ENCODE results near the gene GORASP1.

The GORASP1 gene

GRCh38 chr3:39125841-39126500, 18.5 kb upstream of the GORASP1 start:
- no peak for DNase-seq (ENCODE audit: low read depth)

GRCh38 chr3:39124876-39125840, 17.7 kb upstream of the GORASP1 start:
- DNase-seq (ENCODE audit: low read depth), result peak; percentile 53

- DNase-seq (ENCODE audit: low read depth), result no peak
Observed at GRCh38 chr3:39122813-39123212, 15.4 kb upstream of the GORASP1 start.

GRCh38 chr3:39121621-39122020, 14.2 kb upstream of the GORASP1 start:
- DNase-seq (ENCODE audit: low read depth), result no peak

- no peak for DNase-seq (ENCODE audit: low read depth)
Observed at GRCh38 chr3:39118931-39119660, 11.7 kb upstream of the GORASP1 start.

- no peak for DNase-seq (ENCODE audit: low read depth)
Observed at GRCh38 chr3:39118079-39118478, 10.7 kb upstream of the GORASP1 start.

GRCh38 chr3:39115870-39116269, 8.4 kb upstream of the GORASP1 start:
- DNase-seq (ENCODE audit: low read depth), result no peak

GRCh38 chr3:39114456-39114855, 7.0 kb upstream of the GORASP1 start:
- no peak for DNase-seq (ENCODE audit: low read depth)

- no peak for DNase-seq (ENCODE audit: low read depth)
Observed at GRCh38 chr3:39113291-39113690, 5.9 kb upstream of the GORASP1 start.

- DNase-seq (ENCODE audit: low read depth), result no peak
Observed at GRCh38 chr3:39112535-39112934, 5.1 kb upstream of the GORASP1 start.

GRCh38 chr3:39112113-39112512, 4.7 kb upstream of the GORASP1 start:
- DNase-seq (ENCODE audit: low read depth), result no peak

GRCh38 chr3:39110041-39110639, 2.7 kb upstream of the GORASP1 start:
- DNase-seq (ENCODE audit: low read depth), result no peak

GRCh38 chr3:39109086-39109485, 1.7 kb upstream of the GORASP1 start:
- DNase-seq (ENCODE audit: low read depth), result no peak

GRCh38 chr3:39108200-39108710, 828 bp upstream of the GORASP1 start:
- DNase-seq (ENCODE audit: low read depth), result no peak

- DNase-seq (ENCODE audit: low read depth), result peak; percentile 45
Observed at GRCh38 chr3:39106851-39107387, 508 bp downstream of the GORASP1 start.

GRCh38 chr3:39106281-39106811, 1.1 kb downstream of the GORASP1 start:
- DNase-seq (ENCODE audit: low read depth), result peak; percentile 42

GRCh38 chr3:39105687-39106063, 1.8 kb downstream of the GORASP1 start:
- DNase-seq (ENCODE audit: low read depth), result no peak

GRCh38 chr3:39104961-39105686, 2.3 kb downstream of the GORASP1 start:
- no peak for DNase-seq (ENCODE audit: low read depth)

GRCh38 chr3:39103791-39104552, 3.5 kb downstream of the GORASP1 start:
- DNase-seq (ENCODE audit: low read depth), result no peak

- DNase-seq (ENCODE audit: low read depth), result no peak
Observed at GRCh38 chr3:39103324-39103693, 4.1 kb downstream of the GORASP1 start.

Measured in amniotic epithelial cell (primary cell).